HG03097 (cell line): ENCODE data around the gene SLIT3.

Experiments
- ATAC-seq: cut with Tn5 transposase; IDR thresholded peaks from one replicate; pipeline ENCODE4 v1.9.1; 2021; ENCODE audit not compliant: unreplicated experiment, low FRiP score

The SLIT3 gene

DNA sequence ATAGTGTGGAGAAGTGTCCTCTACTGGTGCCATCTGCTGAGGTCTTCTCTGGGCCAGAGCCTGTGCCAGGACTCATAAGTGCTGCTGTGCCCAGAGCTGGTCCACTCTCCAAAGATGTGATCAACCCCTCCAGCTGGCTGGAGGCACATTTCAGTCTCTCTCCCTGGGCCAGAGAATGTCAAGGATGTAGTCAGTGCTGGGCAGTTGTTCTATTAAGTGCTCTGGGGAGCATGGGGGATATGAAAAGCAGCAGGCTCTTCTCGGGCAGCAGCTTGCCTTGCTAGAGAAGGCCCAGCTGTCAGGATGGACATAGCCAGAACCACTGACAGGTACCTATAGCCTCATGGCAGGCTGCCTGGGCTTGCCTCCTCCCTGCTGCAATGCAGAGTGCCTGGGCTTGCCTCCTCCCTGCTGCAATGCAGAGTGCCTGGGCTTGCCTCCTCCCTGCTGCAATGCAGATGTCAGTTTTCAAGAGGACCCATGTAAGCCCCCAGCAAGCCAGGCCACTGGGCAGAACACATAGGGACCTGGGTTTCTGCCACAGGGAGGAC is 564.6 kb downstream of the SLIT3 start:
- no peak for ATAC-seq

DNA sequence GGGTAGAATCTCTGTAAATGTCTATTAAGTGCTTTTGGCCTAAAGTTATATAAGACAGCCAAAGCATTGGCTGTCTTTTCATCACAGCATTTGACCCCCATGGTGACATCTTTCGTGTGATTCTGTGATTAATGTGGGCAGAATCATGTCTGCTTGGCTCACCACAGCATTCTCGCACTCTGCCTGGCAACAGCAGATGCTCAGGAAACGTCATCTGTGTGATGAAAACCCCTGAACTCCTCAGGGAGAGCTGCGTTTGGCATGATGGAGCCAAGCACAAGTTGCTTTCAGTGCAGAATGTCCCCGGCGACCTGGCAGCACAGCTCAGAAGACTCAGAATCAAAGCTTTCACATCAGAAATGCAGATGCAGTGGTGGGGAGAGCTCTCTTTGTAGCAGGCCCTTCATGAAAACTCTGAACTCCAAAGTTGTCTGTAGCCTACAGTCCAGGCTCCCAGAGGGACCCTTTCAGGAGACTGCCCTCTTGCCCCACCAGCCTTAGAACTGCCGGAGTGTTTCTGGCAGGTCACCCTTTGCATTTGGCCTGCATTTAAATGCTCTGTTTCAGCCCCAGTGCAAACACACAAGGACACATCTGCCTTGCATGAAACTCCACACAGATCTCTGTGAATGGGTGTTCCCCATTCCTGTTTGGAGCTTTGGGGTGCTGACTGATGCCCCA is 566.2 kb downstream of the SLIT3 start:
- ATAC-seq = no peak

DNA sequence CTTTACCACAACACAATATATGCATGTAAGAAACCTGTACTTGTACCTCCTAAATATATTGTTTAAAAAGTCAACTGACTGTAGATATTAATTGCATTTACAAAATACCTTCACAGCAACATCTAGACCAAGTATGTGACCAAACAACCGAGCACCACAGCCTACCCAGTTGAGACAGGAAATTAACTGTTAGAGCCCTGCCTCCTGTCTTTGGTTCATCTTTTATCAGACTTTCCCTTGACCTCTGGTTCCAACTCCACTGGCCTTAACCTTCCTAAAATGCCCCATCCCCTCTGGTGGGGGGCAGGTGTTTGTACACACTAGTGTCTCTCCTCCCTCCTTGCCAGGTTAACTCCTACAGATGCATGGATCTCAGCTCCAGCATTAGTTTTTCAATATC is 566.8 kb downstream of the SLIT3 start:
- no peak for ATAC-seq

DNA sequence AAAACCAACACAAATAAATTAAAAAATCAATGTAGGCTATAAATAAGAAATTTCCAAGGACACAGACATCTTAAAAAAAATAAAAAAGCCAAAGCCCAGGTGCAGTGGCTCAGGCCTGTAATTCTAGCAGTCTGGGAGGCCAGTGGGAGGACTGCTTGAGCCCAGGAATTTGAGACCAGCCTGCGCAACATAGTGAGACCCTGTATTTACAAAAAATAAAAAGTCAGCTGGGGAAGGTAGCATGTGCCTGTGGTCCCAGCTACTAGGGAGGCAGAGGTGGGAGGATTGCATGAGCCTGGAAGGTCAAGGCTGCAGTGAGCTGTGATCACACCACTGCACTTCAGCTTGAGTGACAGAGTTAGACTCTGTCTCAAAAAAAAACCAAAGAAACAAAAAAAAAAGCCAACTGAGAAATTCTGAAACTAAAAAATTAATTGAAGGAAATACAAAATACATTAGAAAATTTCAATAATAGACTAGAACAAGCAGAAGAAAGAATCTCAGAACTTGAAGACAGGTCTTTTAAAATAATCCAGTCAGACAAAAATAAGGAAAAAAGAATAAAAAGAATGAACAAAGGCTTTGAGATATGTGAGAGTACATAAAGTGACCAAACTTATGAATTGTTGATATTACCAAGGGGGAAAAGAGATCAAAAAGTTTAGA is 572.3 kb downstream of the SLIT3 start:
- ATAC-seq = no peak

DNA sequence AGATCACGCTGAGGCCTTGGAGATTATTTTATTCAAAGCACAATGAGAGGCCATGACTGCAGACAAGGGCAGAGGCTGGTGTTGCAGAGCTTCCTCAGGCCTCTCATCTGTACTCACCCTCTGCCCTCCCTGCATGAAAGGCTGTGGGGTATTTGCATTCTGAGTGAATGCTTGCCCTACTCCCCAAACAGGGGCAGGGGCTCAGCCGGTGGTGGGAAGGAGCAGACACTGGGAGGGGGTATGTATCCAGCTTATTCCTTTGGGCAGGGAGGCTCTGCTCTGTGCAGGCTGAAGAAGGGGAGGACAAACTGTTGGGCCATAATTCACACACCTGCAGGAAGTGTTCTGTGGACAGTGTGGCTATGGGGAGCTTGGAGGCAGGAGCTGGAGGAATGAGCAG is 573.4 kb downstream of the SLIT3 start:
- no peak for ATAC-seq

DNA sequence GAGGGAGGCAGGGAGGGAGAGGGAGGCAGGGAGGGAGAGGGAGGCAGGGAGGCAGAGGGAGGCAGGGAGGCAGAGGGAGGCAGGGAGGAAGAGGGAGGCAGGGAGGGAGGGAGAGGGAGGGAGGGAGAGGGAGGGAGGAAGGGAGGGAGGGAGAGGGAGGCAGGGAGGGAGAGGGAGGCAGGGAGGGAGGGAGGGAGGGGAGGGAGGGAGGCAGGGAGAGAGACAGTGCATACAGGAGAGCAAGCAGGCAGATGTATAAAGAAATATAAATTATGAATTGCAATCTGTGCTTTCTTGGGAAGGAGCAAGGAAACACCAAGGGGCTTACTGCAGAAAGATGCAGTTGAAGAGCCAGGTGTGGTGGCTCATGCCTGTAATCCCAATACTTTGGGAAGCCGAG is 574.6 kb downstream of the SLIT3 start:
- ATAC-seq = no peak

DNA sequence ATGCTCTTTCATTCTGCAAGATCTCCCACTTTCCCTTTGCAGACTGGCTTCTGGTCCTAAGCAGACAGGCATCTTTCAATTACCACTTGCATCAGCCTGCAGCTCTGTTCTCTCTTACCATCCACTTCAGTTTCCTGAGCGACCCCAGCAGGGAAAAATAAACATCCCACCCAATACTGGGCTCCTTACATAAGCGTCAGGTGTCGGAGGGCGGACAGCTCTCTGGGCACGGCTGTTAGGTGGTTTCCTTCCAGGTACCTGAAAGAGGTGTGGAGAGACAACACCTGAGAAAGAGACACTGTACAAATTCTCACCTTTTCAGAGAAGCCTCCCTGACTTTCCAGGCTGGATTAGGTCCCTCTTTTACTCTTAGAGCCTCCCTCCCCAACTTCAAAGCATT is 576.7 kb downstream of the SLIT3 start:
- no peak for ATAC-seq

DNA sequence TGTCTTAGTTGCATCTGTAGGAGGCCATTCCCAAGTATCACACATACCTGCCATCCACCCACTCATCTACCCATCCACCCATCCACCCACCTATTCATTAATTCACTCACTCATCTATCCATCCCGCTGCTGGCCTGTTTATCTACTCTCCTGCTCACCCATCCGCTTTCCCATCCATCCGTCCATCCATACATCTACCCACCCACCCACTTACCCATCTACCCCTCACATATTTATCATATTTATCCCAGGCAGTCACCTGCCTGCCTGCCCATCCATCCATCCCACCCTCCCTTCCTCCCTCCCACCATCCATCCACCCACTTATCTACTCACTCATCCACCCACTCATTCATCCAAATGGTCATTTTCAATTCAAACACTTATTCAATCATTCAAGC is 577.9 kb downstream of the SLIT3 start:
- no peak for ATAC-seq

DNA sequence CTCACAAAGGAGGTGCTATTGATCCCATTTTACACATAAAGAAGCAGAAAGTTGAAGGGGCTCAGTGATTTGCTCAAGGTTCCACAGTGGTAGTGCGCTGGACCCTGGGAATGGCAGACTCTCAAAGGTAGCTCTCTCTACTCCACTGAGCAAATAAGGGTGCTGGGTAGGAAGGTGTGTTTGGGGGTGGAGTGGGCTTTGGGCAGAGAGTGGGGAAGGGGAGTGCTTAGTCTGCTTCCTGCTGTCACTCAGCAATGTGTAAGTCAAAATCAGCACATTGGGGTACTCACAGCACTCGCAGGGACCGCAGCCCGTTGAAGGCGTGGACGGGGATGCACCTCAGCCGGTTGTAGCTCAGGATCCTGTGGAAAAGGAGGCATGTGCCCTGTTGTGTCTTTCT is 579.0 kb downstream of the SLIT3 start:
- ATAC-seq = no peak

DNA sequence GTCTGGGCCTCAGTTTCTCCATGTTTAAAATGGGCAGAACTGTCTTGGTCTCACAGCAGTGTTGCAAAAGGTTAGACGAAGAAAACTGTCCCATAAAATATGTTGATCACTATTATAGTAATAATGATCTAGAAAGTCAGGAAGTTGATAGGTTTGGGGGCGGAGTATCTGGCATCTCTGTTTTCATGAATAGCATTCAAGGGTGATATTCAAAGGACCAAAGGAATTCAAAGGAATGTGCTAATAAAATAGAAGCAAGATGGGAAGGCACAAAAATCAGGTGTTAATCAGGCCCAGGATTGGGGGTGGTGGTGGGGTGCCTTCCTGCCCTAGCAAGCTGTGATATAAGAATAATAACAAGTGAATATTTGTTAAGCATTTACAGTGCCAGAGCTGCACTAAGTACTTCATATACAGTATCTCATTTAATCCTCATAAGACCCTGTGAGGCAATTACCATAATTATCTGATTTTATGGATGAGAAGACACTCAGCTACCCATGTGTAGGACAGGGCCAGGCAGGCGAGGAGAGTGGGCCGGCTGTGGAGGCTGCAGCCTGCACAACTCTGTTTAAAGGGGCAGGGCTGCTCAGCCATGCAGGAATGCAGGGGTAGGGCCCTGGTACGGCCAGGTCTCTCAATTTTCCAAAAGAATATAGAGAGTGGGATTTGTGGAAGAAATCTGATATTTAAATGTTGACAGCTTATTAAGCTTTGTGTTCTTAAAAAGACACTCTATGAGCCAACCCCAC is 579.8 kb downstream of the SLIT3 start:
- ATAC-seq = no peak

DNA sequence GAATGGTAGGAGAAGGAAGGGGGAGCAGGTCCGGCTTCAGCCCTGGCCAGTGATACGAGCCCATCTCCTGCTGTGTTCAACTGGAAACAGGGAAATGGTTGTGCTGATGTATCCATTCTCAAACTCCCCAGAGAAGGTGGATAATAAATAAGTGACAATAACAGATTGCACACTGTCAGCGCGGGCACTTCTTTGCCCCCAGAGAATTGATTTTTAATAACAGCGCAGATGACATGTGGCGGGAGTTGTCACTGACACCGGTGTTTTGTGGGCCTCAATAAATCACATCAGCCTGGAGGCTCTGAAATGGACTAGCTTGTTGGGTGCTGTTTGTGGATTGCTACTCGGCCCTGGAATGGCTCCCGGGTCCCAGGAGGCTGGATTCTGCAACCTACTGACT is 580.4 kb downstream of the SLIT3 start:
- no peak for ATAC-seq

DNA sequence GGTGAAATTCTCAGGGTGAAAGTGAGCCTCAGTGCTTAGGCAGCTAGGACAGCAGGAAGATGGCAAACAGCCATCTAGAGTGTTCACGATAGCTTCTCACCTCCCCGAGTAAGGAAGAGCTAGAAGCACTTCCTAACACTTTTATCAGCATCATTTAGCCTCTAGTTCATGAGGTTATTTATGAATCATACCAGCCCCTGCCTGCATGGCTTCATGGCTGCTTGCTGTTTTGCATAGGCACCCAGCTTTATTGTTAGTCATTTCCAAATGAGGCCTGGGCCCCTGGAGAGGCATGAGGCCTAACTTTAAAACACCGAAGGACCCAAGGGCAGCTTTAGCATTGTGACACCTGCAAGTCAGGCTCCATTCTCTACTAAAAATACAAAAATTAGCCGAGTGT is 586.9 kb downstream of the SLIT3 start:
- no peak for ATAC-seq

DNA sequence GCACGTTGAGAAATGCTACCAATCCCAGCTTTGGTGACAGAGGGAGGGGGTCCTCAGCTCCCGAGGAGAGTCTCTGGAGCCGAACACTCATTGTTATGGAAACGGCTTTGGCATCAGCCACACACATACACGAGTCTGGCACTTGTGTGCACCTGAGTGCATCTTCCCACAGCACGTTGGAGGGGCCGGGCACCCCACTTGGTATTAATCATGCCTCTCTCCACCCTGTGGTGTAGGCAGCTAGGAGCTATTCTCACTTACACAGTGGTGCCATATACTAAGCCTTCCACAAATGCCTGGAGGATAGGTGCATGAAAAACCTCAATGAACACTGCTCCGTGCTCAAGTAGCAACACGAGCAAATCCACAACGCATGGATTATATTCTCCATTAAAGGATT is 587.9 kb downstream of the SLIT3 start:
- ATAC-seq = no peak

DNA sequence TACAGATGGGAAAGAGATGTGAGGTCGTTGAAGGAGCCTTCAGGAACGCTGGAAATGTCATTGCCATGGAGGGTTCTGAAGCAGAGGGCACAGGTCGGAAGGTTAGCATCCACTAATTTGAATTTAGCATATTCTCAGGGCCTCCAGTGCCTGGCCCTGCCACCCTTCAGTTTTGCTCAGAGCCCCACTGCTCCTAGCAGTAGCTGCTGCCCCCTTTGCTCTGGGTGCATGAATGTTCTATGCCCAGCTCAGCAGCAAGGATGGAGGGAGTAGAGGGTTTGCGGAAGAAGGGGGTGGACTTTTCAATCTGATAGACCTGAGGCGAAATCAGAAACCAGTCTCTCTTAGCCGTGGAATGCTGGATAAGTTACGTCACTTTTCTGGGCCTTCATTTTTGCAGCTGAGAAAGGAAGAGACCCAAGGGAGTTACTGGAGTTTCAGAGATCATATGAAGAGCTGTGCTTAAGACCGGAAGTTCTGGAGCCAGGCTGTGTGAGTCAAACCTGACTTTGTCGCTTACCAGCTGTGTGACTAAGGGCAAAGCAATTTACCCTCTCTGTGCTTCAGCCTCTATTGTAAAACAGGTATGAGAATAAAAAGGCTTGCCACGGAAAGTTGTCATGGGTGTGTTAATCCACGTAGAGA is 588.5 kb downstream of the SLIT3 start:
- no peak for ATAC-seq

DNA sequence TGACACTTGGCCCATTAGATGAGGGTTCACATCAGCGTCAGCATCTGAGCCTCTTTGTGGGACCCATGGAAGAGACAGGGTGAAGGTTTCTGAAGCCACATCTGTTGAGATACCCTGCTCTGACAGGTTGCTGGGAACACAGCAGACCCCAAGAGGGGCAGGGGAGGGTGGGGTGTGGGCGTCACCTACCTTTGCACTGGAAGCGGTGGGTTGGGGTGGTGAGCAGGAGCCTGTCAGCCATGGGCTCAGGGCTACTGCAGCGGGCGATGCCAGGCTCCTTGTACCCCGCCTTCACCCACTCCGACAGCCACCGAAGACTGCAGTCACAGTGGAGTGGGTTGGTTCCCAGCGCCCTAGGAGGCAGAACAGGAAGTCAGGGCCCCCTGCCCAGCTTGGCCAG is 590.2 kb downstream of the SLIT3 start:
- ATAC-seq = no peak

DNA sequence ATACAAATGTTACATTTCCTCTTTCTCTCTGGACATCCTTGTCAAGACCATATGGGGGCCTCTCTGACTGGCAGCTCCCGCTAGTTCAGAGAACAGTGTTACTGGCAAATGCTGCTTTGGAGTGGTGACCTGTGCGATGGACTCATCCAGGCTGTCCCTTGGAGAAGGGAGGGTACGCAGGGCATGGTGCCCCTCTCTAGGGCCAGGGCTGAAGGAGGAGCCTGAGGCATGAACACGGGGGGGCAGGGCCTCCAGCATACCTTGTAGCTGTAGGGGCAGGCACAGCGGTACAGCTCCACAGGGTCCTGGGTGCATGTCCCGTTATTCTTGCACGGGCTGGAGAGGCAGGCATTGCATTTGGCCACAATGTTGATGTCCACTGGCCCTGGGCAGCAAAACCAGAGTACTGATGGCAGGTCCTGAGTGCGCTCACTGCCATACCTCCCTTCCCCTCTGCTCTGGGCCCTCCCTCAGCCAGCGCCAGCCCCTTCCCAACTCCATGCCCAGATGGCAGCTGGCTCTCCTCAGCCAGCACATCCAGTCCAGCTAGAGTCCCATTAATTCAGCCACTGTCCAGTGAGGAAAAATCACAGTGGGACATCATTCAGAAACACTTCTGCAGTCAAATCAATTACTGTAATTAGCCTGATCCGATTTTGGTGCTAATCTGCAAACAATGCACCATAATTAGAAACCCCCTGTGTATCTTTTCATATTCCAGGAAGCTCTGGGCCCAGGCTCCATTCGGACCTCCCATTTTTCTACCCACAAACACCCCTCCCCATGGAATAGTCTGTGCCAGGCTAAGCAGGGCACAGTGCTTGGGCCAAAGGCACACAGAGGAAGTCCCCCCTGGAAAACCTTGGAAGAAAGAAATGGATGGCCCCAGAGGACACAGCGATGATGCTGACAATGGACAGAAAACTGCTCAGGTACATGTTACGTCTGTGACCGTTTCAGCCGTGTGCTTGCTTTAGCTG is 592.9 kb downstream of the SLIT3 start:
- no peak for ATAC-seq

DNA sequence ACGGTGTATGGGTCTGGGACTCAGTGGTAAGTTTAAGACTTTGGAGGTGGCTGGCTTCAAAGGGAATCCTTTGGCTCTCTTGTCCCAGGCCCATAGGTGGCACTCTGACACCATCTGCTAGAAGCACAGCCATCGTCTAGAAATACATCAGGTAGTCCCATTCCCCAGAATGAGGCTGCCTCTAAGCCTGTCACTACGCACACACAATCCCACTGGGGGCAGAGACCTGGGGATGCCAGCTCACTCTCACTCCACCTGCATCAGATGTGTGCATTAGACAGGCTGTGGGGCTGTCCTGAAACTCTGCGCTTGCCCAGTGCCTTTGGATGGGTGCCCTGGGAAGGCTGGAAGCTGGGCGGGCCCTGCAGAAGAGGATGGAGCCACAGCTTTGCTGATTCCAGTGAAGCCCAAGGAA is 594.3 kb downstream of the SLIT3 start:
- ATAC-seq = no peak

DNA sequence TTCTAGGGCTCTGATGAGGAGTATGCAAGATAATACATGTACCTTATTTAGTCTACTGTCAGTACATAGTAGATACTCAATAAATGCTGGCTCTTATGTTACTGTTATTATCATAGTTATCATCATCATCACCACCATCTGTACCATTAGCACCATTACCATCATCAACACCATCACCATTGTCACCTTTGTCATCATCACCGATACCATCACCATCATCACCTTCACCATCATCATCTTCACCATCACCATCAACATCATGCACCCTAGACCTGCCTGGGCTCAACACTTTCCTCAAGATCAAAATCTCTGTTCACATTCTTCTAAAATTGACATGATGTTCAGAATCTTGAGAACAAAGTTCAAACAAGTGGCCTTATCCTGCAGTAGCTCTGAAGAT is 595.6 kb downstream of the SLIT3 start:
- ATAC-seq = no peak

DNA sequence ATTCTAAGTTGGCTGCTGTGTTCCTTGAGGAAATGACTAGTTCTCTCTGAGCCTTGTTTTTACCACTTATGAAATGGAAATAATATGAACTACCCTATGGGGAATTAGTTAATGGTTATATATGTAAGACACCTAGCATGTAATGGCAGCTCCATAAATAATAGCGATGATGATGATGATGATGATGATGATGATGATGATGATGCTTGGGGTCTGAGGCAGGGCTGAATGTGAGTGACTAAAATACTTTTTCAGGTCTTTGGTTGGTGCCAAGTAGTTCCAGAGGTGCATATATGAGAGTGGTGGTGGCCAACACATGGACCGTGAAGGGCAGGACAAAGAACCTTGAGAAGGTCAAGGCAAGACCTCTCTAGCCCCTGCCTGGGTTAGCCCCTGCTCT is 598.4 kb downstream of the SLIT3 start:
- no peak for ATAC-seq

DNA sequence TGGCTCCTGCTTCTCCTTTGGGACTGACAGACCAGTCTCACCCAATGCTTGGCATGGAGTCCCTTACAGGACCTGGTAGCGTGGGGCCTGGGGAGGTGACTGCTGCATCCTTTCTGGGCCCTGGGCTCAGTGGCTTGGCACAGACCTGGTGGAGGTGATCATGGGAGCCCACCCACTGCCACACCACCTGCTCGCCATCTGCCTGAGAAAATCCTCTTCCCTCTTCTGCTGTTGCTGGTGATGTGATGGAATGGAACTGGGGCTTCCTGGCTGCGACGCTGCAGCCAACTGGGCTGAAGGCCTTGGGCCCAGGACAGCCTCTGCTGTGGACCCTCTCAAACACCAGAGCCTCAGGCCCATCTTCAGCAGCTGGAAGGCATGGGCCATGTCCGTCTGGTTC is 599.3 kb downstream of the SLIT3 start:
- no peak for ATAC-seq
